Measurements from ENCODE around the gene CCL17.

CCL17 gene

GRCh38 chr16:57406881-57407280, 2.3 kb downstream of the CCL17 start:
- Histone ChIP-seq H3K27me3 (peaks cover 13% of the 10 kb centered on the region), H3K4me1 (ENCODE audit: control insufficient read depth in 1 of 2, insufficient read depth in 1 of 2, low read depth in 1 of 2, low read length in 1 of 2) (peaks cover 0 to 9% of the 10 kb centered on the region in 2 experiments), H3K4me3 (ENCODE audit: low read depth in 1 of 2, low read length in 1 of 2) (no peak overlapping the region), H3K9me3 (no peaks in the 10 kb centered on the region), H3K27ac (no peak overlapping the region), H3K36me3 (no peaks in the 10 kb centered on the region)
- no peak for TF ChIP-seq CTCF (IDR thresholded peaks at IDR 0.05)

- no peak for TF ChIP-seq CTCF (IDR thresholded peaks at IDR 0.05)
- no peaks in the 10 kb centered on the region for H3K9me3 ChIP-seq
- no peak overlapping the region for H3K4me3 ChIP-seq (ENCODE audit: low read depth in 1 of 2, low read length in 1 of 2)
- peaks cover 13% of the 10 kb centered on the region for H3K27me3 ChIP-seq
- no peaks in the 10 kb centered on the region for H3K36me3 ChIP-seq
- peaks cover 0 to 9% of the 10 kb centered on the region in 2 experiments for H3K4me1 ChIP-seq (ENCODE audit: control insufficient read depth in 1 of 2, insufficient read depth in 1 of 2, low read depth in 1 of 2, low read length in 1 of 2)
- no peak overlapping the region for H3K27ac ChIP-seq
These were observed 3.2 kb downstream of the CCL17 start for GRCh38 chr16:57407521-57408353.

- Histone ChIP-seq H3K9me3 (no peaks in the 10 kb centered on the region), H3K4me3 (ENCODE audit: low read depth in 1 of 2, low read length in 1 of 2) (no peak overlapping the region), H3K4me1 (ENCODE audit: control insufficient read depth in 1 of 2, insufficient read depth in 1 of 2, low read depth in 1 of 2, low read length in 1 of 2) (peaks cover 0 to 9% of the 10 kb centered on the region in 2 experiments), H3K36me3 (no peaks in the 10 kb centered on the region), H3K27ac (no peak overlapping the region), H3K27me3 (peaks cover 16% of the 10 kb centered on the region)
- TF ChIP-seq CTCF (IDR thresholded peaks at IDR 0.05): no peak
These were observed 4.5 kb downstream of the CCL17 start for GRCh38 chr16:57409065-57409464.

GRCh38 chr16:57409870-57410587, 5.5 kb downstream of the CCL17 start:
- no peak overlapping the region for H3K4me3 ChIP-seq (ENCODE audit: low read depth in 1 of 2, low read length in 1 of 2)
- TF ChIP-seq CTCF (IDR thresholded peaks at IDR 0.05): no peak
- peaks cover 0 to 9% of the 10 kb centered on the region in 2 experiments for H3K4me1 ChIP-seq (ENCODE audit: control insufficient read depth in 1 of 2, insufficient read depth in 1 of 2, low read depth in 1 of 2, low read length in 1 of 2)
- no peaks in the 10 kb centered on the region for H3K9me3 ChIP-seq
- H3K27ac ChIP-seq: no peak overlapping the region
- no peaks in the 10 kb centered on the region for H3K36me3 ChIP-seq
- peaks cover 13% of the 10 kb centered on the region for H3K27me3 ChIP-seq

GRCh38 chr16:57411362-57411976, 6.9 kb downstream of the CCL17 start:
- H3K4me3 ChIP-seq (ENCODE audit: low read depth in 1 of 2, low read length in 1 of 2): no peak overlapping the region
- no peaks in the 10 kb centered on the region for H3K36me3 ChIP-seq
- no peak overlapping the region for H3K27ac ChIP-seq
- no peak for TF ChIP-seq CTCF (IDR thresholded peaks at IDR 0.05)
- peaks cover 19% of the 10 kb centered on the region for H3K27me3 ChIP-seq
- H3K4me1 ChIP-seq (ENCODE audit: control insufficient read depth in 1 of 2, insufficient read depth in 1 of 2, low read depth in 1 of 2, low read length in 1 of 2): peaks cover under 1 to 10% of the 10 kb centered on the region in 2 experiments
- no peaks in the 10 kb centered on the region for H3K9me3 ChIP-seq

Data from neutrophil (primary cell).